PC-9 (cell line): ENCODE measurements around the gene RPL37A.

Experiments used
- CTCF ChIP-seq: fragments of 200-600 bp; sonication (generic); conservative IDR thresholded peaks from 2 replicates; pipeline ENCODE4 v1.6.1; 2017; ENCODE audit warnings: mixed run types, antibody characterized with exemption, mild to moderate bottlenecking, moderate library complexity
- EZH2 ChIP-seq: fragments of 200-600 bp; sonication (generic); IDR thresholded peaks from 2 replicates; pipeline ENCODE4 v1.8.0; 2017; ENCODE audit warnings: antibody characterized with exemption, low read depth

GRCh38 chr2:216517447-216518225 is 19.0 kb downstream of the RPL37A start:
- TF ChIP-seq CTCF (no peak), EZH2 (no peak)
